CD4-positive, alpha-beta T cell treated with Interleukin-15 for 4 hours (primary cell): ENCODE results near the gene MAP7D3.
"Not testable (repeated sequence)": the region's sequence is repeated elsewhere in the genome, so short reads cannot be mapped to it uniquely, and the experiment has no call there.

ENCODE experiments used
- DNase-seq: peaks from one replicate; pipeline ENCODE4 v3.0.0-alpha.2; 2020; ENCODE audit warnings: low spot score

The MAP7D3 gene

DNA sequence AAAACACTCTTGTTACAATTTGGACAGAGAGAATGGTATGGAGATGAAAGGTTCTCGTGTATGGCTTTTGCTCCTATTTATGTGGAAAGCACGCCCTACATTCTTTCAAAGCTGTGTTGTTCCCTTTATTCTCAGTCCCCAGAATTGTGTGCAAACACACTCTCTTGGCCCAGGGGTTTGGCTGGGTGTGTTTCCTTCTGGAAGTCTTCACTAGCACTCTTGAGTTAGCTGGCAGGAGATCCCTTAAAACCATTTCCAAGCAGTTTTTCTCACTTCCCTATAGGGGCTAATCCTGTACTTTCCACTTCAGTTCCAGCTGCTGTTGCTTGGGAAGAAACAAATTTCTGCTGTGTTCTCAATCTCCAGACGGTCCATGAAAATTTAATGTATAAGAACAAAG is 68.8 kb downstream of the MAP7D3 start:
- no peak for DNase-seq

DNA sequence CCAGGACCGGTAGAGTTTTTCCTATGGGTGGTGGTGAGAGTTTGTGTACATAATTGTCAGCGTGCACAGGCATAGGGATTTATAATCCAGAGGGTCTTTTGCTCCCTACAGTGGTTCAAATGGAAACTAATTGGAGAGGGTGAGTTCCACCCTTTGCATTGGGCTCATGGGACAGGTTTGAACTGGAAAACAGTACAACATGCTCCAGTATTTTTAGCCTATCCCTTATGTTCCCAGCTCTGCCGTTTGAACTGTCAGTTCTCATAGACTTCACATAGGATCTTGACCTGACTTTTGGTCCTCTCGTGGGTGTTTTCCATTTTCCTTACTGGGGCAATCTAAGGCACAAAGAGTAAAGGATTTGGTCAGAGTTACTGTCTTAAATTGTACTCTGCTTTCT is 72.1 kb downstream of the MAP7D3 start:
- DNase-seq = no peak

DNA sequence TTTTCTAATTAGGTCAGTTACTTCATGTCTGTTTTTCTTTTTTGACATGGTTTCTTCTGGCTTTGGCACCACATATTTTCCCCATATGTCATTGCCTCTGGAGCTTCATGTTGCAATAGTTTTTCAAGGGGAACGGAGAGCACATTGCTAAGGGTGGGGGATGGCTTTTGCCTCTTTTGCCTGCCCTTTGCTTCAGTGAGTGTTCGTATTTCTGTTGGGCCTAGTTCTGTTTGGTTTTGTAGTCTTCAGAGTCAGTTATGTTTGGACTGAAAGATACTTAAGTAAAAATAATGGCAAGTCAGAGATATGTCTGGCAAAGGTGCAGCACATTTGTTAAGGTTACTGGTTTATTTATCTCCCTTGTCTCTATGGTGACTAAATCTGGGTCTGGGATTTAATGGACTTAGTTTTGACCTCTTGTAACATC is 74.8 kb downstream of the MAP7D3 start:
- DNase-seq = no peak

DNA sequence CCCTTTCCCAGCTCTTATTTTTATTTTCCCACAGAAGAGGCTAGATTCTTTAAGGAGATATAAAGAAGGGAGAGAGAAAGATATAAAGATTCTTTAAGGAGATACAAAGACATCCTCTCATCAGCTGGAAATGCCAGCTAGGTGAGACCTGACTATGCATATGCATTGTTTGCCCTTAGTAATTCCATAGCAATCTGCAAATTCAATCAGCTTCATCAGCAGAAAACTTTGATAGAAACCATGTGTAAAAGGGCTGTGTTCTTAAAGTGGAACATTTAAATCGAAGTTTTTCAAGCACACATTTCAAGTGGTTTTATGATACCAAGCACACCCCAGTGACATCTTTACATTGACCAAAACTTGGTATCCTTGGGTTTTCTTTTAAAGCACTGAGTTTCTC is 79.8 kb downstream of the MAP7D3 start:
- no peak for DNase-seq

DNA sequence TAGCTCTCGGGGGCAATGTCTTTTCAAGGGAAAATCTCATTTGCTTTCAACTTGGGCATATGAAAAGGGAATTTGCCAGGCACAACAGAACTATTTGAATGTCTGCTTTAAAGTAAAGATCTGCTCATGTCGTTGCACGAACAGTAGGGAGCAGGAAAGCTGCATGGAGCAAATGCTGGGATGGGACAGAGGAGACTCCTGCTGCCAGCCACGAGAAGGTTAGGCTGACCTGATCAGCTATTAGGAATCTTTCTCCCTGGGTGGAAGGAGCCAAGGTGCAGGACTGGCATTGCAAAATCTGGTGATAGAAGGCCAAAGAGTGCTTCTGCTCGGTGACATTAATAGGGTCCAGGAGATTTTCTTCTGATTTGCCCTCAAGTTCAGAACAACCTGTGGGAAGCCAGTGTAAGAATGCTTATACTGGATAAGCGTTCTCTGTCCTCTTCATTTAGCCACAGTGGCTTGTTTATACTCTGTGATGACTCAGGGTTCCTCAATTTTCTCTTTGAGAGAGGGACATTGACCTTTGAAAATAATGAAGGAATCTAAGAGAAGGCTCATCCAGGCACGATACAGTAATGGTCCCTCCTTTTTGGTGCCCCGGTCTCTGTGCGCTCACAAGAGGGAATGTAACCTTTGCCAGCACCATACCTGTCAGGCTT is 80.9 kb downstream of the MAP7D3 start:
- no peak for DNase-seq

DNA sequence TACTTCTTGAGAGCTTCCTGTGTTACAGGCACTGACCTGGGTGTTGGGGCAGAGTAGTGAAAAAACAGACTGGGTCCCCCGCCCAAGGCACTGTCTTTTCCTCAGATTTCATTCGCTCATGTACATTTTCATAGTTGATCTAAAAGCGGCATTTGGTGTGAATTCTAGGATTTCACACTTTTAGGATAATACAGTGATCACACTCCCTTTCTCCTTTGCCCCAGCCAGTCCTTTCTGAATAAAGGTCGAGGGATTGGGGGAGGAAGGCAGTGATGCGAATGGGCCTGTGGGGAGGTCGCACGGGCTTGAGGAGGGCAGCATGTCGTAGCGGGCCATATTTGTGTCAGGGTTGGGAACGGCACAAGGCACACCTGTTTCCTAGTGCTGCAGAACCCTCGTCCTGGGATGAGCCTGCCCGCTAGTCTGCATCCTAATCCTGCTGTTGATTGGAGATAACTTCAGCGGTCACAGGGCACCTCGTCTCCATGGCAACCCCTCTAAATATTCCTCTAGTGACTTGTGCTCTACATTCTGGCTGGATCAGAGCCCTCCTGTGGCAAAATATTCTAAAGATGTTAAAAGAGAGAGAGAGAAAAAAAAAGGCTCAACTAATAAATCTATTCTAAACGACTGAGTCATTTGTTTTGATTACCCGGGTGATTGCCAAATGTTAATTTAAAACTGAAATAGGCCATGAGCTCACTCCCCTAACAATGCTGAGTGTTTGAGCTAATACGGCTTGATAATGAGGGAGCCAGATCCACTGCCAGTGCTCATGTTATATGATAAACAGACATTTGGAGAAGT is 82.1 kb downstream of the MAP7D3 start:
- no peak for DNase-seq

DNA sequence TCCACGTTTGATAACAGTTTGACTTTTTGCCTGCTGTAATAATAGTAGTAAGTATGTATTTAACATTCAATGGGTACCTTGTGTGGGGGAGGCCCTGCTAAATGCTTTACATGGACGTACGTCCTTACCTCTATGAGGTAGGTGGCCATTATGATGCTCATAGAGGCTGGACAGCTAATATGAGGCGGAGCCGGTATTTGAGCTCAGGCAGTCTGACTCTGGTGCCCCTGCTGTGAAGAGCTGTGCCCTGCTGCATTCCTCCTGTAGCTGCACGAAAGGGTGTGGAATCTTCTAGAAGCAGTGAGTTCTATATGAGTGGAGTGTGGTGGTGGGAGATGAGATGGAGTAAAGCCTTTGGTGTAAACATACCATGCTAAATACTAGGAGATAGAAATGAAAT is 83.2 kb downstream of the MAP7D3 start:
- not testable (repeated sequence) for DNase-seq

DNA sequence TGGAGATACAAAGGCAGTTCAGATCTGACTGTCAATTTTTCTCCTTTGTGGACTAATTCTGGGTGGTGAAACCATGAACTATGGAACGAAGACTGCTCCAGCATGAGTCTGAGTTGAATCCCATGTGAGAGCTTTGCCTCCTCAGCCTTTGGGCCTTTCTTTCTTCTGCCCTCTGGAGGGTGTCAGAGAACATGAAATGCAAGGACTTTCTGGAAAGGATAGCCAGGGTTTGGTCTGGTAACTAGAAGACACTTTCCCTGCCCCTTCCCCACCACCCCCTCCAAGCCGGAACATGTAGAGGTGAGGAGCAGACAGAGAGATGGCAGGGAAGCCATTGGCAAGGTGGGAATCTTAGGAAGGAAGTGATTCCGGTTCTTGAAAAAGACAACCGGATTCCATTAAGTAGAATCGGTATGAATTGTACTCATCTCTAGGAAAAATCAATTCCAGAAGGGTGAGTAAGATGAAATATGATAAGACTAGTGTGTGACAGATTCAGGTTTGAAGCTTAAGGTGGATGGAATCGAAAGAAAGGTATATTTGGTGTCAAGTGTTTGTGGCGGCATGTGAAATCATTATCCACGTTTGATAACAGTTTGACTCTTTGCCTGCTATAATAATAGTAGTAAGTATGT is 84.9 kb downstream of the MAP7D3 start:
- DNase-seq = no peak

DNA sequence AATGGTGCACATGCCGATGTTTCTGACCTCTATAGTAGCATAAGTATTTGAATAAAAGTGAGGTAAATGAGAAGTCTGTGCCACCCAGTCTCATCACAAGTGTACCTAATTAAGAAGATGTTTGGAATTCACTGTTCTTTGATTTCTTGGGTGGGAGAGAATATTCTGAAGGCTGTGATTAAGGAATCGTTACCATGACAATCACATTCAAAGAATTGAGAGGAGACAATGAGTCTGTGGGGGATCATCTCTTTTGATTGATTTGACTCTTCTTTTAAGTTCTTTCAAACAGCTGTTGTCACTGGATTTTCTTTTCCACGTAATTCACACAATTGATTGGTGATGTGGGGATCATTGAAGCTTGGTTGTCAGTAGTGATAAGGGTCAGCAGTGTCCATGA is 85.8 kb downstream of the MAP7D3 start:
- no peak for DNase-seq

DNA sequence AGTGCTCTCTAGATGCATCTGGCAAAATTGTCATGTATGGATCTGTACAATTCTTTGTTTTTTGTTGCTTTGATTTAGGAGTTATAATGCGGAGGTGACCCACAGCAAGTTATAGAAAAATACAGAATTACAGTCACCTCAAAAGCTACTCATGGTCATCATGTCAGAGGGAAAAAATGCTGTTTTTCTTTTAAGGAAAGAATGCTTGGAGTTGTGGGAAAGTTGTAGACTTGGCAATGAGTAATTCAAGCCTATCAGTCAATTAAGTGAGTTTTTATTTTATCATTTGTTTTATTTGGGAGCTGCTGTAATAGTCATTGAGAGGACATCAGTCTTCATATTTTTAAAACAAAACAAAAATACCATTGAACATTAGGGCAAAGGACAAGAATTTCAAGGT is 87.5 kb downstream of the MAP7D3 start:
- DNase-seq = no peak
